Activated CD4-positive, alpha-beta T cell treated with anti-CD3 and anti-CD28 coated beads, Interleukin-2, amount 10 ng/mL, durations not matched to agents 24 days and 14 days (primary cell): ENCODE results near the gene KISS1R. TPM values are rescaled to one million over a fixed set of nuclear protein-coding genes. Genes with fewer than 3 reads are reported as not detected.

Experiments
- DNase-seq: peaks from one replicate; pipeline ENCODE4 v3.0.0; 2022
- H3K27ac Mint-ChIP-seq: one replicate; pipeline ENCODE4 v1.8.0; 2022; ENCODE audit warnings: mild to moderate bottlenecking, mixed read lengths
- H3K27me3 Mint-ChIP-seq: one replicate; pipeline ENCODE4 v1.8.0; 2022; ENCODE audit warnings: mixed read lengths
- H3K36me3 Mint-ChIP-seq: one replicate; pipeline ENCODE4 v1.8.0; 2022; ENCODE audit warnings: low read depth, mild to moderate bottlenecking, mixed read lengths
- H3K4me1 Mint-ChIP-seq: one replicate; pipeline ENCODE4 v1.8.0; 2021; ENCODE audit warnings: mixed read lengths
- H3K4me3 Mint-ChIP-seq: one replicate; pipeline ENCODE4 v1.8.0; 2022; ENCODE audit warnings: mild to moderate bottlenecking, moderate library complexity, mixed read lengths
- H3K9me3 Mint-ChIP-seq: one replicate; pipeline ENCODE4 v1.8.0; 2021; ENCODE audit warnings: mixed read lengths
- intact Hi-C: fragments of 100-400 bp; cut with micrococcal nuclease; formaldehyde crosslinking; loops from one replicate; pipeline ENCODE4 v1.15.1; 2023
- total RNA-seq: library from RNA; stranded (reverse); gene quantifications from 2 replicates; pipeline ENCODE4 v1.2.3, GENCODE V29; 2022

KISS1R gene
- total RNA-seq, 1 donor from 2014 or later, result 12.9 TPM

- H3K27me3 Mint-ChIP-seq, result no peaks in the 10 kb centered on the region
- peak; percentile 81 for DNase-seq
- intact Hi-C loops, result no loop called here
Observed at GRCh38 chr19:900302-901111, 16.6 kb upstream of the KISS1R start.

GRCh38 chr19:901216-902092, 15.7 kb upstream of the KISS1R start:
- no peaks in the 10 kb centered on the region for H3K9me3 Mint-ChIP-seq
- H3K27me3 Mint-ChIP-seq, result no peaks in the 10 kb centered on the region
- intact Hi-C loops, result no loop called here
- H3K36me3 Mint-ChIP-seq, result peaks cover 26% of the 10 kb centered on the region
- DNase-seq, result no peak
- H3K4me1 Mint-ChIP-seq, result peaks cover 7% of the 10 kb centered on the region
- H3K27ac Mint-ChIP-seq, result no peak overlapping the region
- no peak overlapping the region for H3K4me3 Mint-ChIP-seq

More at GRCh38 chr19:900302-901111, 16.6 kb upstream of the KISS1R start:
- Mint-ChIP-seq H3K27ac (no peak overlapping the region), H3K4me3 (no peak overlapping the region), H3K9me3 (no peaks in the 10 kb centered on the region), H3K4me1 (peaks cover 6% of the 10 kb centered on the region), H3K36me3 (peaks cover 27% of the 10 kb centered on the region)

GRCh38 chr19:902093-902370, 15.1 kb upstream of the KISS1R start:
- no peak overlapping the region for H3K4me3 Mint-ChIP-seq
- H3K36me3 Mint-ChIP-seq, result peaks cover 22% of the 10 kb centered on the region
- DNase-seq, result no peak
- intact Hi-C loops, result no loop called here
- H3K9me3 Mint-ChIP-seq, result no peaks in the 10 kb centered on the region
- peaks cover 13% of the 10 kb centered on the region for H3K4me1 Mint-ChIP-seq
- H3K27me3 Mint-ChIP-seq, result no peaks in the 10 kb centered on the region
- no peak overlapping the region for H3K27ac Mint-ChIP-seq

DNA sequence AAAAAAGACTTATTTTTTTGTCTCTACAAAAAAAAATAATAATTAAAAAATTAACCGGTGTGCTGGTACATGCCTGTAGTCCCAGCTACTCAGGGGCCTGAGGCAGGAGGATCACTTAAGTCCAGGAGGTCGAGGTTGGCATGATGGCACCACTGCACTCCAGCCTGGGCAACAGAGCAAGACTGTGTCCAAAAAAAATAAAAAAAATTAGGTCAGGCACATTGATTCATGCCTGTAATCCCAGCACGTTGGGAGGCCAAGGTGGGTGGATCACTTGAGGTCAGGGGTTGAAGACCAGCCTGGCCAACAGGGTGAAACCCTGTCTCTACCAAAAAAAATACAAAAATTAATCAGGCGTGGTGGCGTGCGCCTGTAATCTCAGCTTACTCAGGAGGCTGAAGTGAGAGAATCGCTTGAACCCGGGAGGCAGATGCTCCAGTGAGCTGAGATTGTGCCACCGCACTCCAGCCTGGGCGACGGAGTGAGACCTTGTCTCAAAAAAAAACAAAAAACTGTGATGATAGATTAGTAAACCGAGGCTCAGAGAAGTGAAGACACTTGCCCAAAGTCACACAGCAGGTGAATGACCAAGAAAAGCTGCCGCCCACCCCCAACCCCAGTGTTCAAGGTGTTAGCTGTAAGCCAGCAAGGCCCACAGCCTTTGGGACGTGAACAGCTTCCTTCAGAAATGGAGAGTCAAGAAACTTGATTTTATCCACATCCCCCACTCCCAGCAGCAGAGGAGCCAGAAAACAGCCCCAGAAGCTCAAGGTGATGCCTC, 14.5 kb upstream of the KISS1R start:
- no peak for DNase-seq
- peaks cover 19% of the 10 kb centered on the region for H3K4me1 Mint-ChIP-seq
- intact Hi-C loops, result no loop called here
- H3K4me3 Mint-ChIP-seq, result no peak overlapping the region
- H3K36me3 Mint-ChIP-seq, result peaks cover 21% of the 10 kb centered on the region
- no peak overlapping the region for H3K27ac Mint-ChIP-seq
- no peaks in the 10 kb centered on the region for H3K27me3 Mint-ChIP-seq
- no peaks in the 10 kb centered on the region for H3K9me3 Mint-ChIP-seq

GRCh38 chr19:903266-903797, 13.8 kb upstream of the KISS1R start:
- DNase-seq, result no peak
- intact Hi-C loops, result no loop called here
- no peak overlapping the region for H3K4me3 Mint-ChIP-seq
- no peaks in the 10 kb centered on the region for H3K27me3 Mint-ChIP-seq
- no peak overlapping the region for H3K27ac Mint-ChIP-seq
- H3K9me3 Mint-ChIP-seq, result no peaks in the 10 kb centered on the region
- peaks cover 22% of the 10 kb centered on the region for H3K4me1 Mint-ChIP-seq
- H3K36me3 Mint-ChIP-seq, result peaks cover 19% of the 10 kb centered on the region

GRCh38 chr19:904545-904944, 12.6 kb upstream of the KISS1R start:
- H3K36me3 Mint-ChIP-seq, result peaks cover 19% of the 10 kb centered on the region
- no peak overlapping the region for H3K27ac Mint-ChIP-seq
- H3K27me3 Mint-ChIP-seq, result no peaks in the 10 kb centered on the region
- intact Hi-C loops, result no loop called here
- H3K9me3 Mint-ChIP-seq, result no peaks in the 10 kb centered on the region
- H3K4me1 Mint-ChIP-seq, result peaks cover 33% of the 10 kb centered on the region
- no peak for DNase-seq
- no peak overlapping the region for H3K4me3 Mint-ChIP-seq

GRCh38 chr19:906480-906879, 10.7 kb upstream of the KISS1R start:
- peak overlapping the region; percentile 66 for H3K27ac Mint-ChIP-seq
- H3K27me3 Mint-ChIP-seq, result no peaks in the 10 kb centered on the region
- no peak overlapping the region for H3K4me3 Mint-ChIP-seq
- intact Hi-C loops, result no loop called here
- peaks cover 15% of the 10 kb centered on the region for H3K36me3 Mint-ChIP-seq
- peaks cover 40% of the 10 kb centered on the region for H3K4me1 Mint-ChIP-seq
- peak; percentile 73 for DNase-seq
- H3K9me3 Mint-ChIP-seq, result no peaks in the 10 kb centered on the region

GRCh38 chr19:907183-907853, 9.8 kb upstream of the KISS1R start:
- peak; percentile 69 for DNase-seq
- intact Hi-C loops, result no loop called here
- Mint-ChIP-seq H3K9me3 (no peaks in the 10 kb centered on the region), H3K4me1 (peaks cover 40% of the 10 kb centered on the region), H3K27me3 (no peaks in the 10 kb centered on the region), H3K36me3 (peaks cover 15% of the 10 kb centered on the region), H3K27ac (peak overlapping the region; percentile 66), H3K4me3 (peak overlapping the region; percentile 12)

DNA sequence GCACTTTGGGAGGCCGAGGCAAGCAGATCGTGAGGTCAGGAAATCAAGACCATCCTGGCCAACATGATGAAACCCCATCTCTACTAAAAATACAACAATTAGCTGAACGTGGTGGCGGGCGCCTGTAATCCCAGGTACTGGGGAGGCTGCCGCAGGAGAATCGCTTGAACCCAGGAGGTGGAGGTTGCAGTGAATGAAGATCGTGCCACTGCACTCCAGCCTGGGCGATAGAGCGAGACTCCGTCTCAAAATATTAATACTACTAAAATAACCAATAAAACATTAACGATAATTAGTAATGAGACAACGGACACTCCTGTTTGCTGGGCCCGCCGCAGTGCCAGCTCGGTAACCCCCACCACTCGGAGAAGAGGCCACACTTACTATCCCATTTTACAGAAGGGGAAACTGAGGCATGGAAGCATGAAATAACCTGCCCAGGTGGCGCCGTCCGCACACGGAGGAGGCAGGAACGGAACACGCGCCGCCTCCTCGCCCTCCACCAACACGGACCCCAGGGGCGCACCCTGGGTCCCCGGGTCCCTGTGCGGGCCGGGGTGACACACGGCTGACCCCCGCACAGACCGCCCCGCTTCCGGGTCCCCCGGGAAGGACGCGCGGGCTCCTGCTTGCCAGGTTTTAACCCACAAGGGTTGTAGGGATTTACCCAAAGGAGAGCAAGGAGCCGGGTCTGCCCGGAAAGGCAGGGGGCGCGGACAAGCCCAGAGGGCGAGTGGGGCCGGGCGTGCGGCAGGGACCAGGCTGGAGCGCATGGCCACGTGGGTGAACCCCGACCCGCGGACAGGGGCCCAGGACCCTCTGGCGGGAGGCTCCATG, 5.7 kb upstream of the KISS1R start:
- peaks cover 39% of the 10 kb centered on the region for H3K4me1 Mint-ChIP-seq
- intact Hi-C loops, result no loop called here

GRCh38 chr19:912181-913079, 4.7 kb upstream of the KISS1R start:
- H3K9me3 Mint-ChIP-seq, result no peaks in the 10 kb centered on the region
- H3K27ac Mint-ChIP-seq, result peak overlapping the region; percentile 89
- peaks cover 8% of the 10 kb centered on the region for H3K36me3 Mint-ChIP-seq
- DNase-seq, result peak; percentile 80
- intact Hi-C loops, result no loop called here
- H3K27me3 Mint-ChIP-seq, result no peaks in the 10 kb centered on the region
- H3K4me3 Mint-ChIP-seq, result peak overlapping the region; percentile 85
- peaks cover 29% of the 10 kb centered on the region for H3K4me1 Mint-ChIP-seq

More for the DNA sequence above, 5.7 kb upstream of the KISS1R start:
- H3K4me3 Mint-ChIP-seq, result peak overlapping the region; percentile 66
- no peak for DNase-seq
- peaks cover 10% of the 10 kb centered on the region for H3K36me3 Mint-ChIP-seq
- no peaks in the 10 kb centered on the region for H3K27me3 Mint-ChIP-seq
- peak overlapping the region; percentile 58 for H3K27ac Mint-ChIP-seq
- H3K9me3 Mint-ChIP-seq, result no peaks in the 10 kb centered on the region

GRCh38 chr19:913080-913748, 3.9 kb upstream of the KISS1R start, which contains the start of gene R3HDM4:
Gene R3HDM4, minus strand, starts transcription at chr19:913219. Its CDS starts 62 bp downstream, at chr19:913157.
- DNase-seq, result peak; percentile 97
- Mint-ChIP-seq H3K4me3 (peak within 1 kb of the TSS; percentile 85), H3K27ac (peak within 1 kb of the TSS; percentile 89), H3K4me1 (peaks cover 26% of the 10 kb centered on the region), H3K36me3 (peaks cover 8% of the 10 kb centered on the region), H3K9me3 (no peaks in the 10 kb centered on the region), H3K27me3 (peaks cover 2% of the 10 kb centered on the region)
- intact Hi-C loops, result no loop called here
